ENCODE results near the gene CHRD. TPM values are rescaled to one million over a fixed set of nuclear protein-coding genes. Genes with fewer than 3 reads are reported as not detected.

The CHRD gene
- total RNA-seq, 1 experiment from 2014 or later: 1.8 TPM

- H4K91ac ChIP-seq (ENCODE audit: insufficient read length, low read depth, low read length): no peak overlapping the region
- Mint-ChIP-seq H3K27ac (no peak overlapping the region), H3K36me3 (ENCODE audit: insufficient read depth in 1 of 3, low read depth in 3 of 3) (no peaks in the 10 kb centered on the region), H3K27me3 (ENCODE audit: low read depth) (peaks cover 24% of the 10 kb centered on the region), H3K4me3 (peak overlapping the region in 1 of 2 experiments; percentile 51; a peak in 1 of 5 replicates), H3K4me1 (peaks cover 3 to 15% of the 10 kb centered on the region in 2 experiments), H3K9me3 (no peaks in the 10 kb centered on the region)
- H3K9ac ChIP-seq (ENCODE audit: extremely low read depth, insufficient read length, low read length): no peak overlapping the region
- no peaks in the 10 kb centered on the region for H3K79me2 ChIP-seq (ENCODE audit: insufficient read depth, low read length)
- no peak overlapping the region for H2BK5ac ChIP-seq (ENCODE audit: insufficient read length, low read length)
- no peak overlapping the region for H2BK15ac ChIP-seq (ENCODE audit: low read depth, low read length)
- peaks cover 2% of the 10 kb centered on the region for H3K23me2 ChIP-seq (ENCODE audit: insufficient read length, low read depth, low read length, poor library complexity, severe bottlenecking)
- H3K27ac ChIP-seq (ENCODE audit: insufficient read length, low read depth, low read length): no peak overlapping the region
- WGBS (ENCODE audit: extremely low coverage, insufficient read length, low lambda C conversion rate): no CpG with 5 or more reads among the region's 9 CpGs
- no peak overlapping the region for H2AFZ ChIP-seq (ENCODE audit: low read length)
- no peak overlapping the region for H3T11ph ChIP-seq (ENCODE audit: low read length)
- no peak overlapping the region for H2AK5ac ChIP-seq (ENCODE audit: insufficient read length, low read length)
- no peak for TF ChIP-seq CTCF (conservative IDR thresholded peaks at IDR 0.05)
- no peak overlapping the region for H2BK12ac ChIP-seq (ENCODE audit: insufficient read length, low read depth, low read length)
- no peaks in the 10 kb centered on the region; the same call in 1 of the 2 replicates for H3K4me1 ChIP-seq (ENCODE audit: insufficient read depth, low read length)
- no peaks in the 10 kb centered on the region for H4K20me1 ChIP-seq (ENCODE audit: control insufficient read depth, insufficient read depth, insufficient read length)
- H2BK20ac ChIP-seq (ENCODE audit: low read depth, low read length, poor library complexity, severe bottlenecking): no peak overlapping the region
- H3K23ac ChIP-seq (ENCODE audit: insufficient read length, low read depth, low read length): no peak overlapping the region
- DNase-seq: no peak
- H3K9me3 ChIP-seq (ENCODE audit: control insufficient read depth, low read depth, low read length): no peaks in the 10 kb centered on the region
- H4K5ac ChIP-seq (ENCODE audit: insufficient read length, low read depth, low read length): no peak overlapping the region
- no peaks in the 10 kb centered on the region for H3K27me3 ChIP-seq (ENCODE audit: insufficient read depth, low read length)
- peak overlapping the region; percentile 48 for H3K4me2 ChIP-seq (ENCODE audit: insufficient read depth, insufficient read length, low read length)
- H3K18ac ChIP-seq (ENCODE audit: insufficient read length, low read depth, low read length): no peak overlapping the region
- no peak overlapping the region for H3K4ac ChIP-seq (ENCODE audit: low read depth, low read length)
- H4K8ac ChIP-seq (replicated peaks; ENCODE audit: insufficient read length, low read depth, low read length): no peak overlapping the region
- H2BK120ac ChIP-seq (ENCODE audit: low read depth, low read length, poor library complexity, severe bottlenecking): no peak overlapping the region
- no peak overlapping the region for H3K56ac ChIP-seq (ENCODE audit: insufficient read length, low read depth, low read length)
- H3K79me1 ChIP-seq (ENCODE audit: insufficient read depth, low read depth, low read length, poor library complexity, severe bottlenecking): no peaks in the 10 kb centered on the region
- H3K14ac ChIP-seq (ENCODE audit: insufficient read depth, low read length): no peak overlapping the region
These were observed 19.6 kb downstream of the CHRD start for GRCh38 chr3:184399410-184399809.
